Peyer's patch (tissue), 4 donors: Measurements from ENCODE around the gene APEX1. TPM values are rescaled to one million over a fixed set of nuclear protein-coding genes. Genes with fewer than 3 reads are reported as not detected.

Experiments
- DNase-seq, 3 donors: peaks; one replicate each; pipeline ENCODE4 v3.0.0-alpha.2; 2017 to 2019
- H3K27ac ChIP-seq, 4 donors: fragments of 200-600 bp; sonication (generic); one replicate each; pipeline ENCODE4 v1.5.1; 2016 to 2019
- H3K27me3 ChIP-seq, 2 donors: fragments of 200-600 bp; sonication (generic); one replicate each; pipeline ENCODE4 v1.5.1; 2019
- H3K36me3 ChIP-seq, 3 donors: fragments of 200-600 bp; sonication (generic); one replicate each; pipeline ENCODE4 v1.5.1; 2016 to 2019
- H3K4me1 ChIP-seq, 4 donors: fragments of 200-600 bp; sonication (generic); one replicate each; pipeline ENCODE4 v1.5.1; 2016 to 2019
- H3K4me3 ChIP-seq, 4 donors: fragments of 200-600 bp; sonication (generic); 1 replicate in 3 of 4; 2 replicates in 1 of 4; pipeline ENCODE4 v1.5.1; 2016 to 2019; ENCODE audit warnings: mild to moderate bottlenecking in 1 of 4
- H3K9me3 ChIP-seq, 4 donors: fragments of 200-600 bp; sonication (generic); one replicate each; pipeline ENCODE4 v1.5.1; 2016 to 2019; ENCODE audit warnings: mild to moderate bottlenecking in 1 of 4
- CTCF ChIP-seq, 6 experiments: fragments of 450-650 bp in 4 of 6; fragments of 200-600 bp in 2 of 6; sonication (generic) in 1 of 6; IDR thresholded peaks; one replicate each; pipeline ENCODE4 v1.5.1; 2017 to 2019; ENCODE audit warnings: antibody characterized with exemption in 6 of 6, mild to moderate bottlenecking in 3 of 6, moderate library complexity in 1 of 6
- POLR2A ChIP-seq, 2 donors: fragments of 450-650 bp; IDR thresholded peaks; one replicate each; pipeline ENCODE4 v1.5.1; 2017; ENCODE audit warnings: antibody characterized with exemption in 2 of 2, mild to moderate bottlenecking in 2 of 2, moderate library complexity in 2 of 2
- total RNA-seq, 4 donors: library from RNA; depleted of rRNA; stranded (reverse); fragments of >200 nt; gene quantifications; one replicate each; pipeline ENCODE4 v1.1.0, GENCODE V29; 2016

The APEX1 gene
- total RNA-seq, 4 donors from 2014 or later, result 79.8 to 142 (median 92.0) TPM

GRCh38 chr14:20492486-20492885 lies 37.5 kb downstream of the APEX1 start:
- no peak for TF ChIP-seq POLR2A (IDR thresholded peaks at IDR 0.05)
- TF ChIP-seq CTCF (IDR thresholded peaks at IDR 0.05), result no peak
- H3K4me3 ChIP-seq, result no peak overlapping the region
- no peak for DNase-seq
- no peaks in the 10 kb centered on the region for H3K27me3 ChIP-seq
- no peaks in the 10 kb centered on the region for H3K9me3 ChIP-seq
- no peak overlapping the region for H3K27ac ChIP-seq
- no peaks in the 10 kb centered on the region for H3K36me3 ChIP-seq
- no peaks in the 10 kb centered on the region for H3K4me1 ChIP-seq

- H3K27ac ChIP-seq, result no peak overlapping the region
- DNase-seq, result no peak
- H3K4me3 ChIP-seq, result no peak overlapping the region
- H3K9me3 ChIP-seq, result no peaks in the 10 kb centered on the region
- no peaks in the 10 kb centered on the region for H3K36me3 ChIP-seq
- H3K4me1 ChIP-seq, result no peaks in the 10 kb centered on the region
- no peaks in the 10 kb centered on the region for H3K27me3 ChIP-seq
- TF ChIP-seq POLR2A (IDR thresholded peaks at IDR 0.05), result no peak
- no peak for TF ChIP-seq CTCF (IDR thresholded peaks at IDR 0.05)
Observed at GRCh38 chr14:20493634-20494033, 38.6 kb downstream of the APEX1 start.

GRCh38 chr14:20494935-20495766 lies 40.1 kb downstream of the APEX1 start:
- DNase-seq, result no peak
- no peak overlapping the region for H3K4me3 ChIP-seq
- no peaks in the 10 kb centered on the region for H3K9me3 ChIP-seq
- H3K4me1 ChIP-seq, result no peaks in the 10 kb centered on the region
- TF ChIP-seq POLR2A (IDR thresholded peaks at IDR 0.05), result no peak
- TF ChIP-seq CTCF (IDR thresholded peaks at IDR 0.05), result no peak
- H3K27ac ChIP-seq, result no peak overlapping the region
- no peaks in the 10 kb centered on the region for H3K36me3 ChIP-seq
- H3K27me3 ChIP-seq, result no peaks in the 10 kb centered on the region

- TF ChIP-seq POLR2A (IDR thresholded peaks at IDR 0.05) (no peak), CTCF (IDR thresholded peaks at IDR 0.05) (no peak)
- Histone ChIP-seq H3K36me3 (no peaks in the 10 kb centered on the region), H3K9me3 (no peaks in the 10 kb centered on the region), H3K4me1 (no peaks in the 10 kb centered on the region), H3K27me3 (no peaks in the 10 kb centered on the region), H3K4me3 (no peak overlapping the region), H3K27ac (no peak overlapping the region)
- DNase-seq, result no peak
Observed at GRCh38 chr14:20498622-20499021, 43.6 kb downstream of the APEX1 start.

GRCh38 chr14:20499108-20499507 lies 44.1 kb downstream of the APEX1 start:
- H3K9me3 ChIP-seq, result no peaks in the 10 kb centered on the region
- H3K4me1 ChIP-seq, result no peaks in the 10 kb centered on the region
- no peaks in the 10 kb centered on the region for H3K27me3 ChIP-seq
- no peak for DNase-seq
- TF ChIP-seq POLR2A (IDR thresholded peaks at IDR 0.05) (no peak), CTCF (IDR thresholded peaks at IDR 0.05) (no peak)
- H3K27ac ChIP-seq, result no peak overlapping the region
- H3K36me3 ChIP-seq, result no peaks in the 10 kb centered on the region
- H3K4me3 ChIP-seq, result no peak overlapping the region
